ENCODE data around the gene TM2D1. TPM values are rescaled to one million over a fixed set of nuclear protein-coding genes. Genes with fewer than 3 reads are reported as not detected.

Gene TM2D1
- total RNA-seq, 1 experiment from 2014 or later: 22.7 TPM

DNA sequence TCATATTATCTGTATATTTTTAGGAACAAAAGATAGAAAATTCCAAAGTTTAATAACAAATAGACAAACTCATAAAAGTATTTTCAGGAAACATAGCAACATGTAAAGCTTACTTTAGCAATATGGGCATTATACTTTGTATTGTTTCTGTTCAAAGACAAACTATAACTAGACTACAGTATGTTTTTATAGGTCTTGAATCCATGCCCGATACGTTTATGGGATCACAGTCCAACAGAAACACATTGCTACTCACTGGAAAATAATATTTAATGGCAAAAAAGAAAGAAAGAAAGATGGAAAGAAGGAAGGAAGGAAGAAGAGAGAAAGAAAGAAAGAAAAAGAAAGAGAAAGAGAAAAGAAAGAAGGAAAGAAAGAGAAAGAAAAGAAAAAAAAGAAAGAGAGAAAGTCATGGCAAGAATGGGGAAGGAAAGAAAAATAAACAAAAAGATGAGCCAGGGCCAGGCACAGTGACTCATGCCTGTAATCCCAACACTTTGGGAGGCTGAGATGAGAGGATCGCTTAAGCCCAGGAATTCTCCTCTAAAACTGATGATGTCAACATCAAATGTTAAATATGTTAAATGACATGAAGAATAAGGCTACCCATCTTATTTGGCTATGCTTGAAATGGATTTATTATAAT lies 32.7 kb downstream of the TM2D1 start:
- intact Hi-C loops (cut with micrococcal nuclease): loop anchor here (10.0 kb wide), 1 partner anchor 153 kb away; no protein-coding TSS in a partner anchor
- Histone ChIP-seq H3K9ac (ENCODE audit: low read length) (no peak overlapping the region), H3K79me2 (ENCODE audit: insufficient read depth, low read length) (no peaks in the 10 kb centered on the region), H2AFZ (ENCODE audit: low read depth, low read length, poor library complexity, severe bottlenecking) (no peak overlapping the region), H3K9me3 (ENCODE audit: control insufficient read depth in 1 of 2, insufficient read depth in 1 of 2, low read depth in 1 of 2, low read length in 2 of 2) (no peaks in the 10 kb centered on the region), H3K4me1 (ENCODE audit: control insufficient read depth in 1 of 2, insufficient read depth in 2 of 2, low read length in 2 of 2) (peaks cover 10 to 16% of the 10 kb centered on the region in 2 experiments), H3K4me3 (replicated peaks in 1 of 2; ENCODE audit: low read depth in 1 of 2, low read length in 2 of 2) (no peak overlapping the region), H3K9me2 (ENCODE audit: insufficient read depth) (no peaks in the 10 kb centered on the region), H3K27ac (ENCODE audit: low read depth, low read length) (peak overlapping the region; percentile 58), H4K20me1 (ENCODE audit: insufficient read depth) (no peaks in the 10 kb centered on the region), H3K27me3 (ENCODE audit: insufficient read depth, low read length) (no peaks in the 10 kb centered on the region), H3K36me3 (ENCODE audit: control insufficient read depth in 1 of 2, insufficient read depth in 2 of 2, low read length in 2 of 2) (peaks cover 0 to 3% of the 10 kb centered on the region in 2 experiments; a peak in 2 of 4 replicates), H3K4me2 (ENCODE audit: low read length) (peak overlapping the region; percentile 33; the same call in 1 of the 2 replicates)
- ChIA-PET CTCF (no interaction called here), RAD21 (ENCODE audit: low non-redundant PET in 1 of 2, low total read pairs in 2 of 2, uncharacterized antibody in 2 of 2, unreplicated experiment in 2 of 2) (no interaction called here), POLR2A (no interaction called here)
- TF ChIP-seq FOSL1 (IDR thresholded peaks at IDR 0.05; ENCODE audit: low read depth) (peak; percentile 57), POLR2AphosphoS5 (IDR thresholded peaks at IDR 0.05; ENCODE audit: low read depth, low read length) (no peak), JUND (IDR thresholded peaks at IDR 0.05) (peak; percentile 61), YY1 (IDR thresholded peaks at IDR 0.05; ENCODE audit: extremely low read depth, insufficient replicate concordance, low read depth, low read length) (no peak)
- no TSS peak for BruUV-seq (replicated peaks)
- no peak for DNase-seq (ENCODE audit: low read depth, low spot score)
- peak; percentile 63 for ATAC-seq

DNA sequence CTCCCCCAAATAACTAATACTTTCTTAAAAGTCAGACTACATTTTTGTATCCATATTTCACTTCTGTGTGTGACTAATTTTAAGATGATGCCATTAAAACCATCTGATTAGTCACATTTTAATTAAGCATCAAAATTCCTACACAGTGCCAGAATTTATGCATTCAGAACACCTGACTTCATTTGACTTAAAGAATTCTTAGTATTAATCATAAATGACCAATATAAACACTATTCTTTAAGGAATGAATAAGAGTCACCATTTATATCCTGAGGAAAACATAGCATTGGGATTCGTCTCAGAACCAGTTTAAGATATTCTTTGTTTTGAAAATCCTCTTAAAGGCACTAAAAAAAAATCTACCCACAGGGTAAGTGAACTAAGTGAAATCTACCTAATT lies 37.0 kb downstream of the TM2D1 start:
- H3K9me3 ChIP-seq (ENCODE audit: control insufficient read depth in 1 of 2, insufficient read depth in 1 of 2, low read depth in 1 of 2, low read length in 2 of 2): no peaks in the 10 kb centered on the region
- no peaks in the 10 kb centered on the region for H3K9me2 ChIP-seq (ENCODE audit: insufficient read depth)
- H3K4me1 ChIP-seq (ENCODE audit: control insufficient read depth in 1 of 2, insufficient read depth in 2 of 2, low read length in 2 of 2): peaks cover 10% of the 10 kb centered on the region in 2 experiments
- ChIA-PET CTCF (interaction anchor here (1.1 kb wide), 1 partner anchor 166 kb away, joined by 3 read pairs; no protein-coding TSS in a partner anchor), POLR2A (no interaction called here), RAD21 (ENCODE audit: low non-redundant PET in 1 of 2, low total read pairs in 2 of 2, uncharacterized antibody in 2 of 2, unreplicated experiment in 2 of 2) (no interaction called here)
- H2AFZ ChIP-seq (ENCODE audit: low read depth, low read length, poor library complexity, severe bottlenecking): no peak overlapping the region
- no peak overlapping the region for H3K9ac ChIP-seq (ENCODE audit: low read length)
- no peaks in the 10 kb centered on the region for H3K36me3 ChIP-seq (ENCODE audit: control insufficient read depth in 1 of 2, insufficient read depth in 2 of 2, low read length in 2 of 2)
- no peaks in the 10 kb centered on the region for H3K27me3 ChIP-seq (ENCODE audit: insufficient read depth, low read length)
- ATAC-seq (no peak), DNase-seq (ENCODE audit: low read depth, low spot score) (no peak)
- no TSS peak for BruUV-seq (replicated peaks)
- intact Hi-C loops (cut with micrococcal nuclease): no loop called here
- H3K4me2 ChIP-seq (ENCODE audit: low read length): no peak overlapping the region
- H4K20me1 ChIP-seq (ENCODE audit: insufficient read depth): no peaks in the 10 kb centered on the region
- H3K4me3 ChIP-seq (replicated peaks in 1 of 2; ENCODE audit: low read depth in 1 of 2, low read length in 2 of 2): no peak overlapping the region
- no peaks in the 10 kb centered on the region for H3K79me2 ChIP-seq (ENCODE audit: insufficient read depth, low read length)
- H3K27ac ChIP-seq (ENCODE audit: low read depth, low read length): no peak overlapping the region
- TF ChIP-seq SRF (IDR thresholded peaks at IDR 0.05; ENCODE audit: low read depth) (no peak), ZFX (IDR thresholded peaks at IDR 0.05) (no peak), REST (IDR thresholded peaks at IDR 0.05; ENCODE audit: low read depth) (no peak), EZH2phosphoT487 (IDR thresholded peaks at IDR 0.05; ENCODE audit: borderline replicate concordance) (no peak), CEBPB (IDR thresholded peaks at IDR 0.05; ENCODE audit: low read depth) (no peak), YY1 (IDR thresholded peaks at IDR 0.05; ENCODE audit: extremely low read depth, insufficient replicate concordance, low read depth, low read length) (no peak), ELF1 (IDR thresholded peaks at IDR 0.05; ENCODE audit: borderline replicate concordance, low read depth) (no peak), EGR1 (IDR thresholded peaks at IDR 0.05; ENCODE audit: low read depth) (no peak), POLR2A (IDR thresholded peaks at IDR 0.05; ENCODE audit: borderline replicate concordance, extremely low read depth, insufficient read depth, insufficient read length) (no peak), SIN3A (IDR thresholded peaks at IDR 0.05; ENCODE audit: low read depth) (no peak), POLR2AphosphoS5 (IDR thresholded peaks at IDR 0.05; ENCODE audit: low read depth, low read length) (no peak), CBX3 (IDR thresholded peaks at IDR 0.05; ENCODE audit: low read depth) (no peak)
- TF ChIP-seq, protein P1, sequence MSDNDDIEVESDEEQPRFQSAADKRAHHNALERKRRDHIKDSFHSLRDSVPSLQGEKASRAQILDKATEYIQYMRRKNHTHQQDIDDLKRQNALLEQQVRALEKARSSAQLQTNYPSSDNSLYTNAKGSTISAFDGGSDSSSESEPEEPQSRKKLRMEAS (IDR thresholded peaks at IDR 0.05): no peak
- TF ChIP-seq, protein P2, sequence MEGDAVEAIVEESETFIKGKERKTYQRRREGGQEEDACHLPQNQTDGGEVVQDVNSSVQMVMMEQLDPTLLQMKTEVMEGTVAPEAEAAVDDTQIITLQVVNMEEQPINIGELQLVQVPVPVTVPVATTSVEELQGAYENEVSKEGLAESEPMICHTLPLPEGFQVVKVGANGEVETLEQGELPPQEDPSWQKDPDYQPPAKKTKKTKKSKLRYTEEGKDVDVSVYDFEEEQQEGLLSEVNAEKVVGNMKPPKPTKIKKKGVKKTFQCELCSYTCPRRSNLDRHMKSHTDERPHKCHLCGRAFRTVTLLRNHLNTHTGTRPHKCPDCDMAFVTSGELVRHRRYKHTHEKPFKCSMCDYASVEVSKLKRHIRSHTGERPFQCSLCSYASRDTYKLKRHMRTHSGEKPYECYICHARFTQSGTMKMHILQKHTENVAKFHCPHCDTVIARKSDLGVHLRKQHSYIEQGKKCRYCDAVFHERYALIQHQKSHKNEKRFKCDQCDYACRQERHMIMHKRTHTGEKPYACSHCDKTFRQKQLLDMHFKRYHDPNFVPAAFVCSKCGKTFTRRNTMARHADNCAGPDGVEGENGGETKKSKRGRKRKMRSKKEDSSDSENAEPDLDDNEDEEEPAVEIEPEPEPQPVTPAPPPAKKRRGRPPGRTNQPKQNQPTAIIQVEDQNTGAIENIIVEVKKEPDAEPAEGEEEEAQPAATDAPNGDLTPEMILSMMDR (IDR thresholded peaks at IDR 0.05 in 2 of 3, conservative IDR thresholded peaks at IDR 0.05 in 1 of 3; ENCODE audit: borderline replicate concordance in 1 of 3, insufficient read depth in 1 of 3, low read depth in 2 of 3, low read length in 2 of 3): no peak

Measured in HCT116 (cell line).